HEK293 (cell line): ENCODE data around the gene APLF.

Experiments used
- ZNF175 ChIP-seq: fragments of 450-650 bp; formaldehyde crosslinking; IDR thresholded peaks from 2 replicates; pipeline ENCODE4 v1.5.1; 2016; ENCODE audit warnings: missing biosample characterization, missing genetic modification characterization
- ZNF561 ChIP-seq: fragments of 450-650 bp; IDR thresholded peaks from 2 replicates; pipeline ENCODE4 v1.5.1; 2018; ENCODE audit warnings: missing biosample characterization, missing genetic modification characterization, borderline replicate concordance
- TF ChIP-seq, protein P1 (sequence below): fragments of 450-650 bp; formaldehyde crosslinking; IDR thresholded peaks from 2 replicates; pipeline ENCODE4 v1.5.1; 2016; ENCODE audit warnings: missing biosample characterization, missing genetic modification characterization
- TF ChIP-seq, protein P2 (sequence below): fragments of 450-650 bp; formaldehyde crosslinking; IDR thresholded peaks from 2 replicates; pipeline ENCODE4 v1.5.1; 2016; ENCODE audit warnings: missing biosample characterization, missing genetic modification characterization

DNA sequence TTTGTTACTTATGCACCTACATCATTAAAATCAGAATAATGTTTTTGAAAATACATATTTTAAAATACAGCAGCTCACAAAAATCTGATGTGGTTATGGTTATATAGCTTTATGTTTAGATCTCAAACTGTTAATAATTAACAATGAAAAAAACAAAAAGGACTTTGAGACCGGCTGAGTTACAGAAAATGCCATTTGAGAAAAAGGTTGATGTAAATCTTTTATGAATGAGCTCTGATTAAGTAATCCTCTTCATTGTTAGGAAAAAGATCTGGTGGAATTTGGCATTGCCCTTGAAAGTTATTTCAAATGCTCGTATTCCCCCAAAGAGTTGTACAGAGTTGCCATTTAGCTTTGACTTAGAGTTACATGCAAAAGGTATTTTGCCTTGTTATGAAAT is 93.2 kb downstream of the APLF start:
- TF ChIP-seq ZNF175 (tag by site-specific recombination) (no peak), ZNF561 (tag by site-specific recombination) (no peak)
- TF ChIP-seq, protein P1, sequence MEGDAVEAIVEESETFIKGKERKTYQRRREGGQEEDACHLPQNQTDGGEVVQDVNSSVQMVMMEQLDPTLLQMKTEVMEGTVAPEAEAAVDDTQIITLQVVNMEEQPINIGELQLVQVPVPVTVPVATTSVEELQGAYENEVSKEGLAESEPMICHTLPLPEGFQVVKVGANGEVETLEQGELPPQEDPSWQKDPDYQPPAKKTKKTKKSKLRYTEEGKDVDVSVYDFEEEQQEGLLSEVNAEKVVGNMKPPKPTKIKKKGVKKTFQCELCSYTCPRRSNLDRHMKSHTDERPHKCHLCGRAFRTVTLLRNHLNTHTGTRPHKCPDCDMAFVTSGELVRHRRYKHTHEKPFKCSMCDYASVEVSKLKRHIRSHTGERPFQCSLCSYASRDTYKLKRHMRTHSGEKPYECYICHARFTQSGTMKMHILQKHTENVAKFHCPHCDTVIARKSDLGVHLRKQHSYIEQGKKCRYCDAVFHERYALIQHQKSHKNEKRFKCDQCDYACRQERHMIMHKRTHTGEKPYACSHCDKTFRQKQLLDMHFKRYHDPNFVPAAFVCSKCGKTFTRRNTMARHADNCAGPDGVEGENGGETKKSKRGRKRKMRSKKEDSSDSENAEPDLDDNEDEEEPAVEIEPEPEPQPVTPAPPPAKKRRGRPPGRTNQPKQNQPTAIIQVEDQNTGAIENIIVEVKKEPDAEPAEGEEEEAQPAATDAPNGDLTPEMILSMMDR = no peak
- TF ChIP-seq, protein P2, sequence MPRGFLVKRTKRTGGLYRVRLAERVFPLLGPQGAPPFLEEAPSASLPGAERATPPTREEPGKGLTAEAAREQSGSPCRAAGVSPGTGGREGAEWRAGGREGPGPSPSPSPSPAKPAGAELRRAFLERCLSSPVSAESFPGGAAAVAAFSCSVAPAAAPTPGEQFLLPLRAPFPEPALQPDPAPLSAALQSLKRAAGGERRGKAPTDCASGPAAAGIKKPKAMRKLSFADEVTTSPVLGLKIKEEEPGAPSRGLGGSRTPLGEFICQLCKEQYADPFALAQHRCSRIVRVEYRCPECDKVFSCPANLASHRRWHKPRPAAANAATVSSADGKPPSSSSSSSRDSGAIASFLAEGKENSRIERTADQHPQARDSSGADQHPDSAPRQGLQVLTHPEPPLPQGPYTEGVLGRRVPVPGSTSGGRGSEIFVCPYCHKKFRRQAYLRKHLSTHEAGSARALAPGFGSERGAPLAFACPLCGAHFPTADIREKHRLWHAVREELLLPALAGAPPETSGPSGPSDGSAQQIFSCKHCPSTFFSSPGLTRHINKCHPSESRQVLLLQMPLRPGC (tag by site-specific recombination) = no peak
